HG03460 (cell line): ENCODE results near the gene HDAC6.

Source experiments
- ATAC-seq: cut with Tn5 transposase; IDR thresholded peaks from one replicate; pipeline ENCODE4 v1.9.1; 2021; ENCODE audit not compliant: unreplicated experiment

The HDAC6 gene

GRCh38 chrX:48801280-48802088, at the start of gene HDAC6:
TSS of gene HDAC6 (plus strand) at chrX:48802067. CDS start at chrX:48802693, 626 bp downstream.
- peak; percentile 89 for ATAC-seq

DNA sequence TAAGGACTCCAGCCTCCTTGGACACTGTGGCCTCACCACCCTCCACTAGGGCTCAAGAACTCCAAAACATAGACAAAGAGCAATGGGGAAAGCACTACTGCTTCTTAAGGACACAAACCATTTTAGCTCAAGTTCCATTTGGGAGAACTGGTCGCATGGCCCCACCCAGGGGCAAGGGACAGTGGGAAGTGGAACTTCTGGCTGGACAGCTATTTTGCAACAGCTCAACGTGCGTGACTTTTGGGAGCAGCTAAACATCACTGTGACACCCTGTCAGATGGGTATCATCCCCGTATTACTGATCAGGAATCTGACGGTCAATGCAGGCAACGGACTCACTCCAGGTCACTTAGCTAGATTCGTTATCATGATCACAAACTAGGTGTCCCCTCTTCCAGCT, 49.4 kb upstream of the HDAC6 start:
- ATAC-seq = no peak

DNA sequence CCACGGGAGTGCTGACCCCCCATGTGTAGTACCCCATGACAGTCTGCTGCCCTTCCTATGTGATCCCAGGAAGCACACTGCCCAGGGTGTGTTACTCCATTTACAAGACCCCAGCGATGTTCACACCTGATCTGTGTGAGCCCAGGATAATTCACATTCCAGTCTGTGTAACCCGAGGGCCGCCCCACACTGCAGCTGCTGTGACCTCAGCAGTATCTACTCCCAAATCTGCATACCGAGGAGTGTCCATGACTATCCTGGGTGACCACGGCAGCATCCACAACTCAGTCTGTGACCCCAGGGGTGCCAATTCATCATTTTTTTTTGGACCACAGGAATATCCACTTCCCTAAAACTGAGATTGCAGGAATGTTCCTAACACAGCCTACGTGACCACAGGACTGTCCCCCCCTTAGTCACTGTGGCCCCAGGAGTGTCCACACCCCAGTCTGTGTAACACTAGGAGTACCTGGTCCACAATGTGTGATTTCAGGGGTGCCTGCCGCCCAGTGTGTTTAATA, 48.1 kb upstream of the HDAC6 start:
- ATAC-seq = no peak

DNA sequence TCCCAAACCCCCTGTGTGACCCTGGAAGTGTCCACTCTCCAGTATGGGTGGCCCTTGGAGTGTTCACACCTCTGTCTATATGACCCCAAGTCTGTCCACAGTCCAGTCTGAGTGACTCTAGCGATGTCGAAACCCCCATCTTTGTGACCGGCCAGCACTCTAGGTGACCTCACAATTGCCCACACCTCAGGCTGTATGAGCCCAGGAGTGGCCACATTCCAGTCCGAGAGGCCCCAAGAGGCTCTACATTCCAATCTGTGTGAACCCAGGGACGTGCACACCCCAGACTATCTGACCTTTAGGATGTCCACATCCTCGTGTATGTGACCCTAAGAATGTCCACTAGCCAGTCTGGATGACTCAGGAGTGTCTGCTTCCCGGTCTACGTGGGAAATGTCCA, 47.6 kb upstream of the HDAC6 start:
- no peak for ATAC-seq

GRCh38 chrX:48761674-48762471, 40.0 kb upstream of the HDAC6 start, which contains the start of gene GLOD5:
TSS of gene GLOD5 (plus strand) at chrX:48761747. CDS start at chrX:48761791, 44 bp downstream.
- no peak for ATAC-seq

DNA sequence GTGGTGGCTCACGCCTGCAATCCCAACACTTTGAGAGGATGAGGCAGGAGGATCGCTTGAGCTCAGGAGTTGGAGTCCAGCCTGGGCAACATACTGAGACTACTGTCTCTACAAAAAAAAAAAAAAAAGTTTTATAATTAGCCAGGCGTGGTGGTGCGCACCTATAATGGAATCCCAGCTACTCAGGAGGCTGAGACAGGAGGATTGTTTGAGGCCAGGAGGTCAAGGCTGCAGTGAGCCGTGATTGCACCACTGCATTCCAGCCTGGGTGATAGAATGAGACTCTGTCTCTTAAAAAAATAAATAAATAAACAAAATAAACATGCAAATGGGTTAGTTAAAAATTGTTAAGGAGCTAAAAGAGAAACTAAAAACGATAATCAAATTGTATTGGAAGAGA, 32.6 kb upstream of the HDAC6 start:
- no peak for ATAC-seq

GRCh38 chrX:48770296-48770695, 31.6 kb upstream of the HDAC6 start:
- no peak for ATAC-seq

DNA sequence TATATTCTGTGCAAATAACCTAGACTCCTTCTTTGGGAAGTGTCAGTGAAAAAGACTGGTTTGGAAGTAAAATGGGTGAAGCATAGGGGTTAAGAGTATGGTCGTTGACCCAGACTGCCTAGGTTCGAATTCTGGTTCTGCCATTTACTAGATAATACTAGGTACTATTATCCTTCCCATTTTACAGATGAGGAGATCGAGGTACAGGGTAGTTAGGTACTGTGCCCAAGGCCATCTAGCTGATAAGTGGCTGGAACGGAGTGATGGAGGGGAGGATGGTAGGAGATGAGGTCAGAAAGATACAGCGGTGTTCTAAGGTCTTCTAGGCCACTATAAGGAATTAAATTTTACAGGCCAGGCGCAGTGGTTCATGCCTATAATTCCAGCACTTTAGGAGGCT, 29.3 kb upstream of the HDAC6 start:
- ATAC-seq = no peak

- no peak for ATAC-seq
These were observed 24.9 kb upstream of the HDAC6 start for GRCh38 chrX:48776818-48777439.

DNA sequence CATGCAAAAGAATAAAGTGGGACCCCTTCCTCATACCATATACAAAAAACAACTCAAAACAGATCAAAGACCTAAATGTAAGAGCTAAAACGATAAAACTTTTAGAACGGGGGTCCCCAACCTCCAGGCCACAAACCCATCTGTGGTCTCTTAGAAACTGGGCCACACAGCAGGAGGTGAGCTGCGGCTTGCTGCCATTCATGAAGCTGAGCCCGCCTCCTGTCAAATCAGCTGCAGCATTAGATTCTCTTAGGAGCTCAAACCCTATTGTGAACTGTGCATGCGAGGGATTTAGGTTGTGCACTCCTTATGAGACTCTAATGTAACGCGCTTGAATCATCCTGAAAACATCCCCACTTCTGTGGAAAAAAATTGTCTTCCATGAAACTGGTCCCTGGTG, 22.5 kb upstream of the HDAC6 start:
- ATAC-seq = no peak

- ATAC-seq = no peak
These were observed 20.2 kb upstream of the HDAC6 start for GRCh38 chrX:48781705-48782104.

- no peak for ATAC-seq
These were observed 19.7 kb upstream of the HDAC6 start for GRCh38 chrX:48782216-48782615.

GRCh38 chrX:48782795-48783194, 19.1 kb upstream of the HDAC6 start:
- no peak for ATAC-seq

- no peak for ATAC-seq
These were observed 17.1 kb upstream of the HDAC6 start for GRCh38 chrX:48784726-48785125.

GRCh38 chrX:48785186-48785539, 16.7 kb upstream of the HDAC6 start:
- no peak for ATAC-seq

GRCh38 chrX:48785540-48786214, 16.2 kb upstream of the HDAC6 start:
- ATAC-seq = no peak

DNA sequence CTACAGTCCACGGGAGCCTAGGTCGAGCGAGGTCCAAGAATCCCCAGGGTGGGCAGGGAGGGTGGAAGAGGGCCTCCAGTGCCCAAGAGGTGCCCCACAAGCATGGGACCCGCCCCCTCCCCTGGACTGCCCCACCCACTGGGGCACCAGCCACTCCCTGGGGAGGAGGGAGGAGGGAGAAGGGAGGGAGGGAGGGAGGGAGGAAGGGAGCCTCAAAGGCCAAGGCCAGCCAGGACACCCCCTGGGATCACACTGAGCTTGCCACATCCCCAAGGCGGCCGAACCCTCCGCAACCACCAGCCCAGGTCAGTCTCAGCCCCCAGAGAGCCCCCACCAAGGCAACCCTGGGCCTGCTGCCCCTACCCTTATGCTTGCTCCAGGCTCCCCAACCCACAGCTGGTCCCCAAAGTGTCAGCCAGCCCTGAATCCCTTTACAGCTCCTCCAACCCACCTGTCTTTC, 15.5 kb upstream of the HDAC6 start, which contains the start of gene GATA1:
Gene GATA1 (plus strand): TSS at position 250 of the 460 bp plus-strand sequence. CDS start 4,520 bp downstream, outside the sequence.
- ATAC-seq = no peak

DNA sequence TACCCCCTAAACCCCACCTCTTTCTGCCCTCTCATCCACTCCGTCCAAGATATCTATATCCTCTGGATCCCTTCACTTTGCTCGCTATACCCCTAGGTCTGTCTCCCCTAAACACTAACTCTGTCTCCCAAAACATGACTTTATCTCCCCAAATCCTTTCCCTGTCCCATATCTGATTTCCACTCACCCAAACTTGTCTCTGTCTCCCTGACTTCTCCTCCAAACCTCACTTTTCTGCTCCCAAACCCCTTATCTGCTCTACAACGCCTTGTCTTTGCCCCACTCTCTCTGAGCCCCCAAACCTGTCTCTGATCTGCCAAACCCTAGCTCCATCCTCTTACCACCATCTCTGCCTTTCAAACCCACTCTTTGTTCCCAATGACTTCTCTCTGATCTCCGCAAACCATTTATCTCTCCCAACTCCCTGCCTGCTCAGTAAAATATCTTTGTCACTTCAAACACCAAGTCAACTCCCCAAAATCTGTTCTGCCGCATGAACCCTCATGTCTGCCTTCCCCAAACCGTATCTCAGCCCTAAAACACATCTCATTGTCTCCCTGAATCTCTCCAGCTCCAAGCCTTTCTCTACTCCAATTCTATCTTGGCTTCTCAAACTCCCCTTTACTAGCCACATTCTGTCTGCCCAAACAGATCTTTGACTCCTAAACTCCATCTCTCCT, 14.9 kb upstream of the HDAC6 start:
- ATAC-seq = no peak

DNA sequence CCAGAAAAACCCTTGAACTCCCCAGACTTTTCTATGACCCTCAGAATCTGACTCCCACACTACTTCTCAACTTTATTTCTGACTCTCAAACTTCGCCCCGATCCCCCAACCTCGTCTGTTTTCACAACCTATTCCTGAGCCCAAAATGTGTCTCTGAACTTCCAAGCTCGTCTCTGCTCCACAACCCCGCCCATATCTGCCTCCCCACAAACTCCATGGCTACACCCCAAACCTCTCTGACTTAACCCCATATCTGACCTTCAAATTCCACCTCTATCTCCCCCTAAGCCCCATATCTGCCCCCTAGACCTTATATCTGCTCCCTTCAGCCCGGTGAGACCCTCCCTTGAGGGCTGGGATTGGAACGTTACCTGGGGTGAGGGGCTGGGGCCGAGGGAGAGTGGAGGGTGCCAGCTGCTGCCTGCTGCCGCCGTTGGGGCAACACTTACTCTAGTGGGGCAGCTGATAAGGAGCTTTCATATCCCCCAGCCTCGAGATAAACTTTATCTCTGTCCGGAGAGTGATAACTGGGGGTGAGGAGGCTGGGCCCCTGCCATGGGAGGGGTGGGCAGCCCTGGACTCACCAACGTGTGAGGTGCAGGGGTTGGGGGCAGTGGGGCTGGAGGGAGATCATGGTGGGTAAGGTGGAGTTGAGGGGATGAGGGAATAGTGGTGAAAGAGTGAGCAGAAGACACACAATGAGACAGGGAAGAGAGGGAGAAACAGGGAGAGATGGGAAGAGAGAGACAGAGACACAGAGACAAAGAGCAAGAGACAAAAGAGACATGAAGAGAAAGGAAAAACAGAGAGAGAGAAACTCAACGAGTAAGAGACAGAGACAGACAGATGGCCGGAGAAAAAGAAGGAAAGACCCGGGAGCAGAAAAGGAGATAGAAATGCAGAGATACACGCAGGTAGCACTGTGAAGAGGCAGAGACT, 14.1 kb upstream of the HDAC6 start:
- ATAC-seq = no peak
